HG03139 (cell line): Measurements from ENCODE around the gene ZDHHC16.

Experiments used
- ATAC-seq: cut with Tn5 transposase; IDR thresholded peaks from one replicate; pipeline ENCODE4 v1.9.1; 2021; ENCODE audit not compliant: unreplicated experiment

Gene ZDHHC16

GRCh38 chr10:97506199-97506991, 60.4 kb downstream of the ZDHHC16 start:
- ATAC-seq = no peak
